Dendritic cell treated with granulocyte-macrophage colony-stimulating factor and Interleukin-4, amounts not matched to agents 40 ng/mL and 50 ng/mL, for 4 days (primary cell): ENCODE results near the gene COL23A1.
A peak's percentile ranks its signal among the peaks of the same experiment; 100 is the strongest.

ENCODE experiments used
- H3K27ac Mint-ChIP-seq: one replicate; pipeline ENCODE4 v1.8.0; 2022; ENCODE audit warnings: mild to moderate bottlenecking, mixed read lengths
- H3K27me3 Mint-ChIP-seq: one replicate; pipeline ENCODE4 v1.8.0; 2022; ENCODE audit warnings: mild to moderate bottlenecking, mixed read lengths
- H3K36me3 Mint-ChIP-seq: one replicate; pipeline ENCODE4 v1.8.0; 2022; ENCODE audit warnings: low read depth, mixed read lengths
- H3K4me1 Mint-ChIP-seq: one replicate; pipeline ENCODE4 v1.8.0; 2022; ENCODE audit warnings: low read depth, mixed read lengths
- H3K4me3 Mint-ChIP-seq: one replicate; pipeline ENCODE4 v1.8.0; 2022; ENCODE audit warnings: mild to moderate bottlenecking, moderate library complexity, mixed read lengths
- H3K9me3 Mint-ChIP-seq: one replicate; pipeline ENCODE4 v1.8.0; 2022; ENCODE audit warnings: mixed read lengths
- intact Hi-C: fragments of 100-400 bp; cut with micrococcal nuclease; formaldehyde crosslinking; loops from one replicate; pipeline ENCODE4 v1.15.0; 2022

COL23A1 gene

DNA sequence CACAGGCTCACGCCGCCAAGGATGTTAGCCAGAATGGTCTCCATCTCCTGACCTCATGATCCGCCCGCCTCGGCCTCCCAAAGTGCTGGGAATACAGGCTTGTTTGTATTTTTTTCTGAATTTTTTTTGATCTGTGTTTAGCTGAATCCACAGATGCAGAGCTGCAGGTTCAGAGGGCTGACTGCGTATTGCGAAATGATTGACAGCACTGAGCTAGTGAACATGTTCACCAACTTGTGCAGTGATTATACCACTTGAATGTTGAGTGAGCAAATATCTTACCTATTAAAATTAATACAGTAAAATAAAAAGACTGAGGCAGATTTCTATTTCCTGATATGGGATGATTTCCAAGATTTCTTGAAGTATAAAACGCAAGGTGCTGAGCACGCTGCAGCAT is 234.5 kb downstream of the COL23A1 start:
- peaks cover 47% of the 10 kb centered on the region for H3K4me1 Mint-ChIP-seq
- H3K4me3 Mint-ChIP-seq: peak overlapping the region; percentile 45
- peaks cover 17% of the 10 kb centered on the region for H3K27me3 Mint-ChIP-seq
- no peak overlapping the region for H3K27ac Mint-ChIP-seq
- intact Hi-C loops: no loop called here
- no peaks in the 10 kb centered on the region for H3K36me3 Mint-ChIP-seq
- H3K9me3 Mint-ChIP-seq: no peaks in the 10 kb centered on the region

DNA sequence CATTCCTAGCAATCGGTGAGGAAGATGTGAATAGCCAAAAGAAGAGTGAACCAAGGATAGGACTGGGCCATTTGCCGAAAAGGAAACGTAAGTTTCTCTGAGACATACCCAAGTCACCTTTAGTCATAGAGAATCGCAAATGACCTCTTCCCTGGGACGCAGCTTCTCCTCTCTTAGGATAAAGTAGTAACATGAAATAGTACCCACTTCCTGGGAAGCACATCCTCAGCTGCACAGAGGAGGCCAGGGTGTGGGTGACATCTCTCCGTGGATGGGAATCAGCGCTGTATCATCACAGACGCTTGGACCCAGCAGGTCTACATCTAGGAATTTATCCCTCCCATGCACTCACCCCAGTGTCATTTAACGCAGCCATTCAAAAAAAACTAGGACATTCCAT is 236.7 kb downstream of the COL23A1 start:
- no peak overlapping the region for H3K4me3 Mint-ChIP-seq
- no peaks in the 10 kb centered on the region for H3K36me3 Mint-ChIP-seq
- no peak overlapping the region for H3K27ac Mint-ChIP-seq
- peaks cover 49% of the 10 kb centered on the region for H3K4me1 Mint-ChIP-seq
- H3K9me3 Mint-ChIP-seq: no peaks in the 10 kb centered on the region
- intact Hi-C loops: no loop called here
- H3K27me3 Mint-ChIP-seq: peaks cover 11% of the 10 kb centered on the region

GRCh38 chr5:178352035-178352349 is 238.2 kb downstream of the COL23A1 start:
- no peak overlapping the region for H3K4me3 Mint-ChIP-seq
- no peaks in the 10 kb centered on the region for H3K36me3 Mint-ChIP-seq
- H3K27ac Mint-ChIP-seq: no peak overlapping the region
- peaks cover 34% of the 10 kb centered on the region for H3K4me1 Mint-ChIP-seq
- intact Hi-C loops: no loop called here
- H3K9me3 Mint-ChIP-seq: no peaks in the 10 kb centered on the region
- peaks cover 9% of the 10 kb centered on the region for H3K27me3 Mint-ChIP-seq

- Mint-ChIP-seq H3K9me3 (no peaks in the 10 kb centered on the region), H3K27ac (peak overlapping the region; percentile 52), H3K4me1 (peaks cover 29% of the 10 kb centered on the region), H3K4me3 (no peak overlapping the region), H3K36me3 (no peaks in the 10 kb centered on the region), H3K27me3 (peaks cover 9% of the 10 kb centered on the region)
- intact Hi-C loops: no loop called here
Observed at GRCh38 chr5:178351221-178352034, 238.8 kb downstream of the COL23A1 start.

DNA sequence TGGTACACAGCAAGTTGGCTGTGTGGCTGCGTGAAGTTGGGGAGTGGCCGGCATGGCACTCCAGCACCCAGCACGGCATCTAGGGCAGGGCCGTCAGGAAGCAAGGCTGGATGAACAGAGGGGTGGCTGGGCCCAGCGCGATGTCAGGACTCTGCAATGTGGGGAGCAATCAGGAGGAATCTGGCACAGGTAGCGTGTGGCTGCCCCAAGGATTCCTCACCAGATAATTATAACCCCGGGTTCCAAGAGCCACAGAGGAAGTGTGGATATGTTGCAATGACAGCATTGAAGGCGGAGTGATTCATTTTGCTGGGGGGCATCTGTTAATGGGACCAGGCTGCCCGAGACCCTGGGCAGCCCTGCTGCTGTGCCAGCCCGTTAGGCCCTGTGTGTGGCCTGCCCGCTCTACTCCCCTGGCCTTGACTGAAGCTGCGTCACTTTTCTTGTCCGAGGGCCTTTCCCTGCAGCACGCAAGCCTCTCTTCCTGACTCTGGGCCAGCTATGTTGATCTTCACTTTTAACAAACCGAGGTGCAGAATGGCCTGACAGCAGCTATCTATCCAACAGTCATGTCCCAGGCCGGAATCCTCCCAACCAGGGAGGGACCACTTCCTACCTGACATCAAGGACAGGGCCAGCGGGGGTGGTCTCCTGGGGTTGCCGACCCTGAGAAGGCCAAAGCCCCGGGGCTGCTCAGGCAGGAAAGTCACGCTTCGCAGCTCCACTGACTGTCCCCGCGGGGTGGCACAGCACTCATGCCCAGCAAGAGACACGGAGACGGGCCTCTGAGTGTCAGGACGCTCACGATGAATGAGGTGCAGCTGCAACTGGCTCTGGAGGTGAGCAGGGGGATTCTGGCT is 239.6 kb downstream of the COL23A1 start:
- peak overlapping the region; percentile 52 for H3K27ac Mint-ChIP-seq
- intact Hi-C loops: no loop called here
- peaks cover 21% of the 10 kb centered on the region for H3K4me1 Mint-ChIP-seq
- no peaks in the 10 kb centered on the region for H3K36me3 Mint-ChIP-seq
- peaks cover 3% of the 10 kb centered on the region for H3K27me3 Mint-ChIP-seq
- H3K4me3 Mint-ChIP-seq: no peak overlapping the region
- H3K9me3 Mint-ChIP-seq: no peaks in the 10 kb centered on the region

- Mint-ChIP-seq H3K9me3 (no peaks in the 10 kb centered on the region), H3K4me3 (no peak overlapping the region), H3K4me1 (peaks cover 21% of the 10 kb centered on the region)
Observed at GRCh38 chr5:178349625-178350353, 240.4 kb downstream of the COL23A1 start.

DNA sequence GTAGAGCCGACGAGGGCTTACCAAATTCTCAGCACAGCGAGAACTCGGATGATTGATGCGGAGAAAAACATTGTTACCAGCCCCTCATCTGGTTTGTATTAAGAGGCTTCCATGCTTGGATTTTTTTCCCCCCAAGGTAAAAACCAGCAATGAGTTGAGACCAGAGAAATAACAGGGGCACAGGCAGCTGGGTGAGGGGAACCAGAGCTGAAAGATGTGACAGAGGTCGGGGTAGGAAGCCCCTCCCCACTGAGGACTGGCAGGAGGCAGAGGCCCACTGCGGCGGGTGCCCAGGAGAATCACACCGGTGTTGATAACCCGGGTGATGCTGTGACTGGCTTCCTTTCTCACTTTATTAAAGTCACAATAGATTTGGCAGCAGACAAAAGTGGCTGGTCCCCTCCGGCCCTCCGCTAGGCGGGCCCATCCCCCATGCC is 241.1 kb downstream of the COL23A1 start:
- no peak overlapping the region for H3K27ac Mint-ChIP-seq
- no peaks in the 10 kb centered on the region for H3K36me3 Mint-ChIP-seq
- H3K4me3 Mint-ChIP-seq: no peak overlapping the region
- intact Hi-C loops: no loop called here
- H3K27me3 Mint-ChIP-seq: peaks cover 3% of the 10 kb centered on the region
- peaks cover 21% of the 10 kb centered on the region for H3K4me1 Mint-ChIP-seq
- H3K9me3 Mint-ChIP-seq: no peaks in the 10 kb centered on the region

More at GRCh38 chr5:178349625-178350353, 240.4 kb downstream of the COL23A1 start:
- H3K36me3 Mint-ChIP-seq: no peaks in the 10 kb centered on the region
- intact Hi-C loops: no loop called here
- H3K27ac Mint-ChIP-seq: peak overlapping the region; percentile 10
- peaks cover 3% of the 10 kb centered on the region for H3K27me3 Mint-ChIP-seq

DNA sequence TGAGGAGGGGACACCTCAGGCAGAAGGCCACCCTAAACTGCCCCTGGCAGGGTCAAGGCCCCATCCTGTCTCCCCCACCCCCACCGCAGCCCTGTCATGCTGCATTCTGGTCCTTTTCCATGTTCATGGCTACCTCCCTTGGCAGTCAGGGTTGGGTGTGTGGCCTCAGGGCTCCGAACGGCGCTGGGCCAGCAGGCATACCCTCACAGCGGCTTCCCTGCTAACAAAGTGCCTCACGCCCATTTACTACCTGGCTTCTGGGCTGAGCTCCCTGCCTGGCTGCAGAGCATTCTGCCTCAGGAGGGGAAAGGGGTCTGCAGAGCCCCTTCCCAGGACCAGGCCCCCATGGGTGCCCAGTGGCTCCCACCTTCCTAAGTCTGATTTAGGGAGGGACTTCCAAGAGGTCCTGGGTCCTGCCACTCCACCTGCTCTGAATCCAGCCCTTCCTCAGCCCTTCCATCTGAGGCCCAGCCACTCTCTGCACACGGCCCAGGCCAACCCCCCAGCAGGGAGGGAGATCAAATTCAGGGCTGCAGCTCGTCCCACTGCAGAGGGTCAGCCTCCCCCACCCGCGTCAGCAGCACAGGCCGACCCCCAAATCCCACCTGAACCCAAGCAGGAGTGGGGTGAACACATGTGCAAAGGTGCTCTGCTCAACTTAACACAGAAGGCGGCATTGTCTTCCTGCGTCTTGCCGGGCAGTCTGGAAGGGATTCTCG is 241.7 kb downstream of the COL23A1 start:
- H3K4me3 Mint-ChIP-seq: no peak overlapping the region
- peaks cover 3% of the 10 kb centered on the region for H3K27me3 Mint-ChIP-seq
- intact Hi-C loops: no loop called here
- H3K9me3 Mint-ChIP-seq: no peaks in the 10 kb centered on the region
- no peak overlapping the region for H3K27ac Mint-ChIP-seq
- H3K36me3 Mint-ChIP-seq: no peaks in the 10 kb centered on the region
- H3K4me1 Mint-ChIP-seq: peaks cover 21% of the 10 kb centered on the region

DNA sequence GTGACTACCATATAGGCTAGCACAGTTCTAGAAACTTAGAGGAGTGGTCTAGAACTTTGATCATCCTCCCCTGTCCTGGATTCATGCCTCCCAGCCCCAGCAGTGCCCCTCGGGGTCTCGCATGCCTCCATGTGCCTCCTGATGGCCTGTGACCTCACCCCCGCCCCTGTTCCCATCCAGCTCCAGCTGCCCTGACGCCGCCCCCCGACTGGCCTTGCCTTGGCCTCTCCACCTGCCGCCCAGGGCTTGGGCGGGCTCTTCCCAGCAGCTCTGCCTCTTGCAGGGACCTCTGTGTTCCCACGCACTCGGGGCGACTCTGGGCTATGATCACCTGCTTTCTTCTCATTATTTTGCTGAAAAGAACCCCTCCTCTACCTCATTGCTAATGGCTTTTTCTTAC is 242.2 kb downstream of the COL23A1 start:
- Mint-ChIP-seq H3K4me3 (no peak overlapping the region), H3K4me1 (peaks cover 21% of the 10 kb centered on the region), H3K27me3 (peaks cover 4% of the 10 kb centered on the region), H3K9me3 (no peaks in the 10 kb centered on the region), H3K27ac (no peak overlapping the region), H3K36me3 (no peaks in the 10 kb centered on the region)
- intact Hi-C loops: no loop called here

DNA sequence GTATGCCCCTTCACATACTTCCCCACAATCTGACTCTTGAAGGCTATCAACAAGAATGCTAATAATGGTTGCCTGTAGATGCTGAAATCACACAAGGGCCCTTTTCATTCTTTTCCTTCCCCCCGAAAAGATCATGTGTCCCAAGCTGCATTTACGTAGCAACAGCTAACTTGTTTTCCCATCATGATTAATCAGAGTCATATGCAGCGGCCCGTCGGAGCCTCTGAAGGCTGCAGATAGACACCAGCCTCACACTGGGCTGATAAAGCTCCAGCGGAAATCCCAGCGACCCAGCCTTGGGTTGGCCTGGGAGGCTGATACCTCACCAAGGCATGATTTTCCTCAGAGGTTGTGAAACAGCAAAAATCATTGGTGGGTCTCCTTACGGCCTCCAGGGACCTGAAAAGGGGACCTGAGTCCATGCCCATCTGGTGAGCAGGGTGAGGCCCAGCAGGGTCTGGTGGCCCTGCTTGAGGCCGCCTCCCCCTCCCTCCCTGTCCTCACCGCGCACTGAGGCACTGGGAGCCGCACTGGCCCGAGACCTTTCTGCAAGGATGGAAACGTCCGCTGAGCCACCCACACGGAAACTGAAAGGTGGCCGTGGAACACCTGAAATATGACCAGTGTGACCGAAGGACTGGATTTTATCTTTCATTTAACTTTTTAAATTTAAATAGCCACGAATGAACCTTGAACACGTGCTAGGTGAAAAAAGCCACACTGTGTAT is 243.4 kb downstream of the COL23A1 start:
- H3K4me1 Mint-ChIP-seq: peaks cover 24% of the 10 kb centered on the region
- no peaks in the 10 kb centered on the region for H3K36me3 Mint-ChIP-seq
- H3K4me3 Mint-ChIP-seq: no peak overlapping the region
- no peaks in the 10 kb centered on the region for H3K9me3 Mint-ChIP-seq
- no peak overlapping the region for H3K27ac Mint-ChIP-seq
- intact Hi-C loops: no loop called here
- peaks cover 9% of the 10 kb centered on the region for H3K27me3 Mint-ChIP-seq

DNA sequence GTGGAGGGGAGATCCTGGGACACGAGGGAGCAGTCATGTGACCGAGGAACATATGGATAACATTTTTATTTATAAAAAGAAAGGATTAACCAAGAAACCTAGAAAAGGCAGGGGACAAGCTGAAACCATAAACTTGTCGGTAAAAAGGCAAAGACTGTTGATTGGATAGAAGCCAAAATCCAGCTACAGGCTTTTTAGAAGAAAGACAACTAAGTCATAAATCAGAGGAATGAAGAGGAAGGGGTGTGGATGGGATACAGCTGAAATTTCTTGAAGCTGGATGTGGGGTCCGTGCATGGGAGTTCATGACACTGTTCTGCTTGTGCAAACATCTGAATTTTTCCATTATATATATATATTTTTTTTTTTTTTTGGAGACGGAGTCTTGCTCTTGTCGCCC is 246.9 kb downstream of the COL23A1 start:
- no peaks in the 10 kb centered on the region for H3K36me3 Mint-ChIP-seq
- peaks cover 15% of the 10 kb centered on the region for H3K27me3 Mint-ChIP-seq
- intact Hi-C loops: no loop called here
- H3K9me3 Mint-ChIP-seq: no peaks in the 10 kb centered on the region
- peaks cover 38% of the 10 kb centered on the region for H3K4me1 Mint-ChIP-seq
- no peak overlapping the region for H3K4me3 Mint-ChIP-seq
- no peak overlapping the region for H3K27ac Mint-ChIP-seq

DNA sequence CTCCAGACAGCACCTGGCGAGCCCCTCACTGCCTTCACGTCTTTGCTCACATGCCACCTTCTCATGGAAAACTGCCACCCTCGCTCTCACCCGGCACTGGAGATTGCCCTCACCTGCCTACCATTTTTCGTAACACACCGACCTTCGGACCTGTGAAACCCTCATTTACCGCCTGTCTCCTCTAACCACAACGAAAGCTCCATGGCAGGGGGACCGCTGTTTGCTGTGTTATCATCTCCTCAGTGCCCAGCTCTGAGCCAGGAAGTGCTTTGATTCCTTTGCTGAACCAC is 248.4 kb downstream of the COL23A1 start:
- peaks cover 39% of the 10 kb centered on the region for H3K4me1 Mint-ChIP-seq
- no peaks in the 10 kb centered on the region for H3K9me3 Mint-ChIP-seq
- H3K27me3 Mint-ChIP-seq: peaks cover 15% of the 10 kb centered on the region
- intact Hi-C loops: no loop called here
- no peak overlapping the region for H3K4me3 Mint-ChIP-seq
- no peaks in the 10 kb centered on the region for H3K36me3 Mint-ChIP-seq
- peak overlapping the region; percentile 76 for H3K27ac Mint-ChIP-seq
